HFFc6 (cell line): ENCODE results near the gene GRIN3B. TPM values are rescaled to one million over a fixed set of nuclear protein-coding genes. Genes with fewer than 3 reads are reported as not detected.

Experiments
- DNase-seq: peaks from one replicate; pipeline ENCODE4 v3.0.0-alpha.2; 2018
- H3K27ac Mint-ChIP-seq: 2 replicates; pipeline ENCODE4 v1.8.0; 2020; ENCODE audit warnings: mild to moderate bottlenecking, mixed read lengths
- H3K27me3 Mint-ChIP-seq: 2 replicates; pipeline ENCODE4 v1.8.0; 2021; ENCODE audit warnings: mild to moderate bottlenecking, moderate library complexity, mixed read lengths; ENCODE audit not compliant: insufficient read depth
- H3K36me3 Mint-ChIP-seq: 2 replicates; pipeline ENCODE4 v1.8.0; 2021; ENCODE audit warnings: low read depth, mixed read lengths
- H3K4me1 Mint-ChIP-seq: 2 replicates; pipeline ENCODE4 v1.8.0; 2020; ENCODE audit warnings: low read depth, mixed read lengths
- H3K4me3 Mint-ChIP-seq: 2 replicates; pipeline ENCODE4 v1.8.0; 2020; ENCODE audit warnings: mild to moderate bottlenecking, moderate library complexity, mixed read lengths
- H3K9me3 Mint-ChIP-seq: 2 replicates; pipeline ENCODE4 v1.8.0; 2020; ENCODE audit warnings: mild to moderate bottlenecking, mixed read lengths
- CTCF ChIP-seq: fragments of 200-600 bp; sonication (generic); IDR thresholded peaks from 2 replicates; pipeline ENCODE4 v1.5.0; 2021; ENCODE audit warnings: antibody characterized with exemption, mild to moderate bottlenecking
- long read RNA-seq: library from polyadenylated mRNA; unstranded; transcript quantifications from one replicate; pipeline ENCODE4 v2.0.0, GENCODE V29; 2019
- total RNA-seq, 6 experiments: library from RNA; stranded (reverse); fragmentation: NEBNext Ultra II Directional; extraction: Animal tissue kit (Norgen Biotek cat#: 25700); gene quantifications; 2 replicates in 1 of 6; 3 replicates in 5 of 6; pipeline ENCODE4 v1.2.3, GENCODE V29; 2021

GRIN3B gene
- under 1 TPM; 0.34 to 0.66 (median 0.41) TPM for total RNA-seq
- long read RNA-seq = 0 reads

- Mint-ChIP-seq H3K4me1 (peaks cover 5% of the 10 kb centered on the region; the same call in 1 of the 2 replicates), H3K27ac (no peak within 1 kb of the TSS), H3K27me3 (peaks cover 23% of the 10 kb centered on the region), H3K4me3 (peak within 1 kb of the TSS; percentile 43; the same call in 1 of the 2 replicates), H3K36me3 (no peaks in the 10 kb centered on the region), H3K9me3 (peaks cover 2% of the 10 kb centered on the region; the same call in 1 of the 2 replicates)
- DNase-seq = peak; percentile 28
- peak; percentile 76 for TF ChIP-seq CTCF
Measured at GRCh38 chr19:1000095-1000494, at the start of gene GRIN3B. TSS of gene GRIN3B (plus strand) at chr19:1000419. CDS start at chr19:1000438, 19 bp downstream.

GRCh38 chr19:952049-952679, 48.1 kb upstream of the GRIN3B start:
- DNase-seq = no peak
- peaks cover 11% of the 10 kb centered on the region for H3K4me1 Mint-ChIP-seq
- no peaks in the 10 kb centered on the region for H3K9me3 Mint-ChIP-seq
- TF ChIP-seq CTCF = no peak
- peaks cover 8% of the 10 kb centered on the region for H3K27me3 Mint-ChIP-seq
- peaks cover 5% of the 10 kb centered on the region for H3K36me3 Mint-ChIP-seq
- peak overlapping the region; percentile 56; the same call in 1 of the 2 replicates for H3K4me3 Mint-ChIP-seq
- peak overlapping the region; percentile 87 for H3K27ac Mint-ChIP-seq

GRCh38 chr19:952680-953444, 47.4 kb upstream of the GRIN3B start:
- peaks cover 5% of the 10 kb centered on the region for H3K36me3 Mint-ChIP-seq
- peaks cover 8% of the 10 kb centered on the region; the same call in 1 of the 2 replicates for H3K27me3 Mint-ChIP-seq
- peak overlapping the region; percentile 83 for H3K27ac Mint-ChIP-seq
- no peaks in the 10 kb centered on the region for H3K9me3 Mint-ChIP-seq
- TF ChIP-seq CTCF = no peak
- DNase-seq = no peak
- peaks cover 15% of the 10 kb centered on the region for H3K4me1 Mint-ChIP-seq
- peak overlapping the region; percentile 69 for H3K4me3 Mint-ChIP-seq

- H3K27ac Mint-ChIP-seq = peak overlapping the region; percentile 36
- peak overlapping the region; percentile 69; the same call in 1 of the 2 replicates for H3K4me3 Mint-ChIP-seq
- H3K36me3 Mint-ChIP-seq = peaks cover 6% of the 10 kb centered on the region
- no peak for DNase-seq
- peaks cover 17% of the 10 kb centered on the region for H3K4me1 Mint-ChIP-seq
- no peak for TF ChIP-seq CTCF
- peaks cover 8% of the 10 kb centered on the region; the same call in 1 of the 2 replicates for H3K27me3 Mint-ChIP-seq
- H3K9me3 Mint-ChIP-seq = no peaks in the 10 kb centered on the region
Measured at GRCh38 chr19:953445-954271, 46.6 kb upstream of the GRIN3B start.

GRCh38 chr19:954272-954671, 45.9 kb upstream of the GRIN3B start:
- no peaks in the 10 kb centered on the region for H3K9me3 Mint-ChIP-seq
- H3K36me3 Mint-ChIP-seq = peaks cover 9% of the 10 kb centered on the region
- H3K4me1 Mint-ChIP-seq = peaks cover 23% of the 10 kb centered on the region
- H3K27me3 Mint-ChIP-seq = peaks cover 8% of the 10 kb centered on the region; the same call in 1 of the 2 replicates
- no peak overlapping the region; the same call in 1 of the 2 replicates for H3K27ac Mint-ChIP-seq
- TF ChIP-seq CTCF = no peak
- no peak overlapping the region for H3K4me3 Mint-ChIP-seq
- DNase-seq = no peak
